Dedifferentiated amniotic fluid mesenchymal stem cell (primary cell): ENCODE data around the gene GPALPP1.
"Not testable (repeated sequence)": the region's sequence is repeated elsewhere in the genome, so short reads cannot be mapped to it uniquely, and the experiment has no call there.

ENCODE experiments used
- DNase-seq: peaks from one replicate; pipeline ENCODE4 v3.0.0-alpha.2; 2016; ENCODE audit errors: extremely low spot score

The GPALPP1 gene

GRCh38 chr13:45004096-45004495 is 14.8 kb downstream of the GPALPP1 start:
- no peak for DNase-seq

GRCh38 chr13:45007225-45007624 is 17.9 kb downstream of the GPALPP1 start:
- DNase-seq, result no peak

- DNase-seq, result no peak
Observed at GRCh38 chr13:45007823-45008222, 18.5 kb downstream of the GPALPP1 start.

GRCh38 chr13:45011198-45011597 is 21.9 kb downstream of the GPALPP1 start:
- DNase-seq, result no peak

- DNase-seq, result no peak
Observed at GRCh38 chr13:45015300-45015699, 26.0 kb downstream of the GPALPP1 start.

- no peak for DNase-seq
Observed at GRCh38 chr13:45016792-45017425, 27.6 kb downstream of the GPALPP1 start.

- DNase-seq, result not testable (repeated sequence)
Observed at GRCh38 chr13:45019981-45020380, 30.6 kb downstream of the GPALPP1 start.

GRCh38 chr13:45021250-45021649 is 31.9 kb downstream of the GPALPP1 start:
- DNase-seq, result no peak

- no peak for DNase-seq
Observed at GRCh38 chr13:45024847-45025246, 35.5 kb downstream of the GPALPP1 start.

GRCh38 chr13:45034342-45034741 is 45.0 kb downstream of the GPALPP1 start:
- no peak for DNase-seq

- no peak for DNase-seq
Observed at GRCh38 chr13:45036206-45036605, 46.9 kb downstream of the GPALPP1 start.

- DNase-seq, result no peak
Observed at GRCh38 chr13:45040173-45040572, 50.8 kb downstream of the GPALPP1 start.

- DNase-seq, result no peak
Observed at GRCh38 chr13:45040622-45041021, 51.3 kb downstream of the GPALPP1 start.

- DNase-seq, result no peak
Observed at GRCh38 chr13:45042539-45042938, 53.2 kb downstream of the GPALPP1 start.

- DNase-seq, result no peak
Observed at GRCh38 chr13:45046445-45046844, 57.1 kb downstream of the GPALPP1 start.

- peak; percentile 89 for DNase-seq
Observed at GRCh38 chr13:45047394-45048310, 58.3 kb downstream of the GPALPP1 start.

- DNase-seq, result no peak
Observed at GRCh38 chr13:45048890-45049407, 59.6 kb downstream of the GPALPP1 start.

- no peak for DNase-seq
Observed at GRCh38 chr13:45049478-45049877, 60.1 kb downstream of the GPALPP1 start.

GRCh38 chr13:45051315-45051714 is 62.0 kb downstream of the GPALPP1 start:
- DNase-seq, result no peak

GRCh38 chr13:45055198-45055901 is 66.0 kb downstream of the GPALPP1 start:
- DNase-seq, result peak; percentile 70

GRCh38 chr13:45055902-45056648 is 66.7 kb downstream of the GPALPP1 start:
- DNase-seq, result no peak

GRCh38 chr13:45060062-45060461 is 70.7 kb downstream of the GPALPP1 start:
- no peak for DNase-seq
